HCT116 (cell line): ENCODE data around the gene CHRNA7. TPM values are rescaled to one million over a fixed set of nuclear protein-coding genes. Genes with fewer than 3 reads are reported as not detected.
"Not testable (repeated sequence)": the region's sequence is repeated elsewhere in the genome, so short reads cannot be mapped to it uniquely, and the experiment has no call there.

ENCODE experiments used
- ATAC-seq: fragments of 200-7000 bp; cut with Tn5 transposase; 2 replicates; pipeline ENCODE4 v1.9.1; 2020; ENCODE audit warnings: mild to moderate bottlenecking, moderate library complexity
- BruUV-seq: library from RNA; stranded (reverse); fragments of 400-500 nt; replicated peaks from 2 replicates; lab custom pipeline; 2021; lab: Mats Ljungman, UMichigan
- CTCF ChIA-PET: fragments of 300-600 bp; sonication (Branson Sonifier 250); formaldehyde crosslinking; loops from one replicate; lab custom pipeline; 2021; ENCODE audit warnings: antibody characterized with exemption; lab: Charles Lee
- POLR2A ChIA-PET: fragments of 300-600, 350-600 bp; sonication (Branson Sonifier 250); formaldehyde crosslinking; loops from one replicate; lab custom pipeline; 2021; ENCODE audit warnings: antibody characterized with exemption; lab: Charles Lee
- RAD21 ChIA-PET, 2 experiments: fragments of 300-600 bp; sonication (Branson Sonifier 250); formaldehyde crosslinking; loops; one replicate each; lab custom pipeline; 2023; ENCODE audit warnings: low total read pairs in 2 of 2; ENCODE audit not compliant: uncharacterized antibody in 2 of 2, unreplicated experiment in 2 of 2, low non-redundant PET in 1 of 2; lab: Charles Lee
- DNase-seq: peaks from one replicate; pipeline ENCODE4 v3.0.0-alpha.2; 2010; ENCODE audit warnings: low read depth, low spot score
- H2AFZ ChIP-seq: fragments of 200-600 bp; shearing (Covaris generic), sonication (generic); 2 replicates; pipeline ENCODE4 v1.6.1; 2017; ENCODE audit warnings: low read depth, mixed run types, mixed read lengths, antibody characterized with exemption, low read length; ENCODE audit not compliant: poor library complexity, severe bottlenecking
- H3K27ac ChIP-seq: 2 replicates; pipeline ENCODE4 v1.5.1; 2012; ENCODE audit warnings: low read depth, low read length
- H3K27me3 ChIP-seq: fragments of 200-600 bp; sonication (generic); 2 replicates; pipeline ENCODE4 v1.6.1; 2016; ENCODE audit warnings: mixed run types, low read length, mixed read lengths; ENCODE audit not compliant: insufficient read depth
- H3K36me3 ChIP-seq, 2 experiments: fragments of 200-500 bp in 1 of 2; fragments of 200-600 bp in 1 of 2; sonication (Bioruptor generic) in 1 of 2; sonication (generic) in 1 of 2; 2 replicates each; pipeline versions ENCODE4 v1.5.1 to v1.6.1; 2014 to 2016; ENCODE audit warnings: low read length in 2 of 2, inconsistent platforms in 1 of 2, mixed read lengths in 1 of 2, mixed run types in 1 of 2; ENCODE audit not compliant: insufficient read depth in 2 of 2, control insufficient read depth in 1 of 2
- H3K4me1 ChIP-seq, 2 experiments: fragments of 200-600 bp in 1 of 2; sonication (generic) in 1 of 2; 2 replicates each; pipeline versions ENCODE4 v1.5.1 to v1.6.1; 2012 to 2017; ENCODE audit warnings: low read length in 2 of 2, inconsistent platforms in 1 of 2, mild to moderate bottlenecking in 1 of 2, mixed read lengths in 1 of 2, mixed run types in 1 of 2, moderate library complexity in 1 of 2; ENCODE audit not compliant: insufficient read depth in 2 of 2, control insufficient read depth in 1 of 2
- H3K4me2 ChIP-seq: fragments of 200-600 bp; sonication (generic); 2 replicates; pipeline ENCODE4 v1.6.1; 2017; ENCODE audit warnings: mixed run types, low read length, mixed read lengths
- H3K4me3 ChIP-seq, 2 experiments: fragments of 200-600 bp in 1 of 2; sonication (generic) in 1 of 2; replicated peaks in 1 of 2; 2 replicates each; pipeline ENCODE4 v1.5.1; 2011 to 2016; ENCODE audit warnings: low read length in 2 of 2, control low read depth in 1 of 2, low read depth in 1 of 2, mild to moderate bottlenecking in 1 of 2, mixed read lengths in 1 of 2, mixed run types in 1 of 2
- H3K79me2 ChIP-seq: fragments of 200-600 bp; sonication (generic); 2 replicates; pipeline ENCODE4 v1.6.1; 2017; ENCODE audit warnings: mild to moderate bottlenecking, mixed run types, low read length, moderate library complexity, mixed read lengths; ENCODE audit not compliant: insufficient read depth
- H3K9ac ChIP-seq: fragments of 200-600 bp; sonication (generic); 2 replicates; pipeline ENCODE4 v1.6.1; 2016; ENCODE audit warnings: low read length, mixed read lengths
- H3K9me2 ChIP-seq: fragments of 200-600 bp; sonication (generic), shearing (Covaris generic); 2 replicates; pipeline ENCODE4 v1.6.1; 2017; ENCODE audit warnings: mixed run types, mild to moderate bottlenecking, moderate library complexity; ENCODE audit not compliant: insufficient read depth
- H3K9me3 ChIP-seq, 2 experiments: fragments of 200-500 bp in 1 of 2; fragments of 200-600 bp in 1 of 2; sonication (Bioruptor generic) in 1 of 2; sonication (generic) in 1 of 2; 2 replicates each; pipeline ENCODE4 v1.6.1; 2014 to 2017; ENCODE audit warnings: low read length in 2 of 2, mixed read lengths in 2 of 2, inconsistent platforms in 1 of 2, low read depth in 1 of 2, mild to moderate bottlenecking in 1 of 2, mixed run types in 1 of 2, moderate library complexity in 1 of 2; ENCODE audit not compliant: control insufficient read depth in 1 of 2, insufficient read depth in 1 of 2
- H4K20me1 ChIP-seq: fragments of 200-600 bp; sonication (generic), shearing (Covaris generic); 2 replicates; pipeline ENCODE4 v1.6.1; 2017; ENCODE audit warnings: mixed run types, mild to moderate bottlenecking, moderate library complexity; ENCODE audit not compliant: insufficient read depth
- ATF3 ChIP-seq: IDR thresholded peaks from 2 replicates; pipeline ENCODE4 v1.6.1; 2012
- CEBPB ChIP-seq: IDR thresholded peaks from 2 replicates; pipeline ENCODE4 v1.6.1; 2012; ENCODE audit warnings: low read depth
- EGR1 ChIP-seq: IDR thresholded peaks from 2 replicates; pipeline ENCODE4 v1.6.1; 2012; ENCODE audit warnings: low read depth
- EZH2 ChIP-seq: fragments of 200-600 bp; sonication (generic); IDR thresholded peaks from 2 replicates; pipeline ENCODE4 v1.6.1; 2017; ENCODE audit warnings: antibody characterized with exemption, mixed run types
- FOSL1 ChIP-seq: IDR thresholded peaks from 2 replicates; pipeline ENCODE4 v1.6.1; 2012; ENCODE audit warnings: low read depth
- JUND ChIP-seq: IDR thresholded peaks from 2 replicates; pipeline ENCODE4 v1.6.1; 2012
- POLR2A ChIP-seq: IDR thresholded peaks from 2 replicates; pipeline ENCODE4 v1.7.0; 2011; ENCODE audit warnings: borderline replicate concordance; ENCODE audit not compliant: insufficient read depth, insufficient read length; ENCODE audit errors: extremely low read depth
- POLR2AphosphoS5 ChIP-seq: IDR thresholded peaks from 2 replicates; pipeline ENCODE4 v1.6.1; 2011; ENCODE audit warnings: mild to moderate bottlenecking, low read depth, low read length, moderate library complexity
- SIN3A ChIP-seq: IDR thresholded peaks from 2 replicates; pipeline ENCODE4 v1.6.1; 2012; ENCODE audit warnings: low read depth
- SRF ChIP-seq: IDR thresholded peaks from 2 replicates; pipeline ENCODE4 v1.6.1; 2012; ENCODE audit warnings: low read depth
- TCF7L2 ChIP-seq: IDR thresholded peaks from 2 replicates; pipeline ENCODE4 v1.7.0; 2011; ENCODE audit warnings: borderline replicate concordance, inconsistent platforms; ENCODE audit not compliant: insufficient read depth, insufficient read length; ENCODE audit errors: extremely low read depth
- YY1 ChIP-seq: IDR thresholded peaks from 2 replicates; pipeline ENCODE4 v1.6.1; 2011; ENCODE audit warnings: low read length, low read depth, moderate library complexity, mild to moderate bottlenecking; ENCODE audit not compliant: insufficient replicate concordance; ENCODE audit errors: extremely low read depth
- ZFX ChIP-seq: fragments of 450-650 bp; IDR thresholded peaks from 2 replicates; pipeline ENCODE4 v1.6.1; 2017
- ZNF274 ChIP-seq: fragments of 200-500 bp; sonication (Bioruptor generic); IDR thresholded peaks from 2 replicates; pipeline ENCODE4 v1.6.1; 2014; ENCODE audit warnings: mild to moderate bottlenecking, low read depth, low read length, inconsistent platforms
- intact Hi-C: fragments of 100-400 bp; cut with micrococcal nuclease; formaldehyde crosslinking; loops from 2 replicates; pipeline ENCODE4 v1.10.0; 2022
- total RNA-seq: library from RNA; stranded (reverse); gene quantifications from one replicate; pipeline ENCODE4 v1.2.1, GENCODE V29; 2021; ENCODE audit not compliant: unreplicated experiment
- TF ChIP-seq, protein P1 (sequence below): IDR thresholded peaks from 2 replicates; pipeline ENCODE4 v1.6.1; 2011; ENCODE audit warnings: mild to moderate bottlenecking, low read length, moderate library complexity; ENCODE audit not compliant: insufficient replicate concordance; ENCODE audit errors: extremely low read depth
- TF ChIP-seq, protein P2 (sequence below): IDR thresholded peaks from 2 replicates; pipeline ENCODE4 v1.6.1; 2012; ENCODE audit warnings: low read depth

CHRNA7 gene
- total RNA-seq, 1 experiment from 2014 or later, result 6.8 TPM

DNA sequence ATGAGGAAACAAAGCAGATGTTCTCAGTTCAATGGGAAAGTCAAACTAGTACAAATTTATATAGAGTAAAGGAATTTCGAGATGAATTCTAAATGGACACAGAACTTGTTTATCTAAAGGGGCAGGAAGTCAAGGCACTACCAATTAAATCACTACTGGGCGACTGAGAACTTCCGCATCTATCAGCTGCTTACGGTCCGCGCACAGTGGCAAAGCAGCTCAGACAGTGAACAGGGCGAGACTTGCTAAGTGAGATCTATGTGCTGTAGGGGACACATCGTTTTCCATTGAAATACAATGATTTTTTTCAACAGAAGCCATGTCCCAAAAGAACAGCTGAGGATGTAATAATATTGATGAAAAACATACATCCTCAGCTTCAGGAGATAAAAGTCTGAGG, 105.0 kb downstream of the CHRNA7 start:
- DNase-seq (no peak), ATAC-seq (no peak)
- no peak overlapping the region for H3K4me2 ChIP-seq
- no peak overlapping the region for H3K4me3 ChIP-seq
- ChIA-PET CTCF (no interaction called here), RAD21 (no interaction called here), POLR2A (no interaction called here)
- H3K36me3 ChIP-seq, result no peaks in the 10 kb centered on the region; a peak in 1 of 4 replicates
- TF ChIP-seq EZH2 (no peak), YY1 (no peak), JUND (no peak), ATF3 (no peak), POLR2AphosphoS5 (no peak), SRF (no peak), CEBPB (no peak), TCF7L2 (no peak), ZNF274 (no peak), EGR1 (no peak), POLR2A (no peak), ZFX (no peak), FOSL1 (no peak), SIN3A (no peak)
- TF ChIP-seq, protein P1, sequence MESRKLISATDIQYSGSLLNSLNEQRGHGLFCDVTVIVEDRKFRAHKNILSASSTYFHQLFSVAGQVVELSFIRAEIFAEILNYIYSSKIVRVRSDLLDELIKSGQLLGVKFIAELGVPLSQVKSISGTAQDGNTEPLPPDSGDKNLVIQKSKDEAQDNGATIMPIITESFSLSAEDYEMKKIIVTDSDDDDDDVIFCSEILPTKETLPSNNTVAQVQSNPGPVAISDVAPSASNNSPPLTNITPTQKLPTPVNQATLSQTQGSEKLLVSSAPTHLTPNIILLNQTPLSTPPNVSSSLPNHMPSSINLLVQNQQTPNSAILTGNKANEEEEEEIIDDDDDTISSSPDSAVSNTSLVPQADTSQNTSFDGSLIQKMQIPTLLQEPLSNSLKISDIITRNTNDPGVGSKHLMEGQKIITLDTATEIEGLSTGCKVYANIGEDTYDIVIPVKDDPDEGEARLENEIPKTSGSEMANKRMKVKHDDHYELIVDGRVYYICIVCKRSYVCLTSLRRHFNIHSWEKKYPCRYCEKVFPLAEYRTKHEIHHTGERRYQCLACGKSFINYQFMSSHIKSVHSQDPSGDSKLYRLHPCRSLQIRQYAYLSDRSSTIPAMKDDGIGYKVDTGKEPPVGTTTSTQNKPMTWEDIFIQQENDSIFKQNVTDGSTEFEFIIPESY, result no peak
- TF ChIP-seq, protein P2, sequence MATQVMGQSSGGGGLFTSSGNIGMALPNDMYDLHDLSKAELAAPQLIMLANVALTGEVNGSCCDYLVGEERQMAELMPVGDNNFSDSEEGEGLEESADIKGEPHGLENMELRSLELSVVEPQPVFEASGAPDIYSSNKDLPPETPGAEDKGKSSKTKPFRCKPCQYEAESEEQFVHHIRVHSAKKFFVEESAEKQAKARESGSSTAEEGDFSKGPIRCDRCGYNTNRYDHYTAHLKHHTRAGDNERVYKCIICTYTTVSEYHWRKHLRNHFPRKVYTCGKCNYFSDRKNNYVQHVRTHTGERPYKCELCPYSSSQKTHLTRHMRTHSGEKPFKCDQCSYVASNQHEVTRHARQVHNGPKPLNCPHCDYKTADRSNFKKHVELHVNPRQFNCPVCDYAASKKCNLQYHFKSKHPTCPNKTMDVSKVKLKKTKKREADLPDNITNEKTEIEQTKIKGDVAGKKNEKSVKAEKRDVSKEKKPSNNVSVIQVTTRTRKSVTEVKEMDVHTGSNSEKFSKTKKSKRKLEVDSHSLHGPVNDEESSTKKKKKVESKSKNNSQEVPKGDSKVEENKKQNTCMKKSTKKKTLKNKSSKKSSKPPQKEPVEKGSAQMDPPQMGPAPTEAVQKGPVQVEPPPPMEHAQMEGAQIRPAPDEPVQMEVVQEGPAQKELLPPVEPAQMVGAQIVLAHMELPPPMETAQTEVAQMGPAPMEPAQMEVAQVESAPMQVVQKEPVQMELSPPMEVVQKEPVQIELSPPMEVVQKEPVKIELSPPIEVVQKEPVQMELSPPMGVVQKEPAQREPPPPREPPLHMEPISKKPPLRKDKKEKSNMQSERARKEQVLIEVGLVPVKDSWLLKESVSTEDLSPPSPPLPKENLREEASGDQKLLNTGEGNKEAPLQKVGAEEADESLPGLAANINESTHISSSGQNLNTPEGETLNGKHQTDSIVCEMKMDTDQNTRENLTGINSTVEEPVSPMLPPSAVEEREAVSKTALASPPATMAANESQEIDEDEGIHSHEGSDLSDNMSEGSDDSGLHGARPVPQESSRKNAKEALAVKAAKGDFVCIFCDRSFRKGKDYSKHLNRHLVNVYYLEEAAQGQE, result no peak
- H2AFZ ChIP-seq, result no peak overlapping the region
- H3K4me1 ChIP-seq, result peaks cover 0 to 6% of the 10 kb centered on the region in 2 experiments; a peak in 1 of 4 replicates
- H3K79me2 ChIP-seq, result no peaks in the 10 kb centered on the region
- H3K9me2 ChIP-seq, result no peaks in the 10 kb centered on the region
- no peaks in the 10 kb centered on the region for H3K9me3 ChIP-seq
- intact Hi-C loops, result no loop called here
- H3K27me3 ChIP-seq, result no peaks in the 10 kb centered on the region
- H3K9ac ChIP-seq, result no peak overlapping the region
- BruUV-seq, result no TSS peak
- no peak overlapping the region for H3K27ac ChIP-seq
- no peaks in the 10 kb centered on the region for H4K20me1 ChIP-seq

- H3K36me3 ChIP-seq, H3K9ac ChIP-seq, H3K4me1 ChIP-seq, H3K4me2 ChIP-seq, H3K79me2 ChIP-seq, CTCF ChIA-PET, H3K9me3 ChIP-seq, H3K27ac ChIP-seq, DNase-seq, H4K20me1 ChIP-seq, H2AFZ ChIP-seq, BruUV-seq, intact Hi-C loops, RAD21 ChIA-PET, ATAC-seq, H3K4me3 ChIP-seq, H3K27me3 ChIP-seq, POLR2A ChIA-PET, H3K9me2 ChIP-seq: not testable (repeated sequence)
Observed at GRCh38 chr15:32145512-32145911, 115.2 kb downstream of the CHRNA7 start.
